GM19438 (cell line): ENCODE results near the gene PPP4R1.

Source experiments
- ATAC-seq: cut with Tn5 transposase; IDR thresholded peaks from one replicate; pipeline ENCODE4 v1.9.1; 2021; ENCODE audit warnings: low read depth; ENCODE audit not compliant: unreplicated experiment

The PPP4R1 gene

DNA sequence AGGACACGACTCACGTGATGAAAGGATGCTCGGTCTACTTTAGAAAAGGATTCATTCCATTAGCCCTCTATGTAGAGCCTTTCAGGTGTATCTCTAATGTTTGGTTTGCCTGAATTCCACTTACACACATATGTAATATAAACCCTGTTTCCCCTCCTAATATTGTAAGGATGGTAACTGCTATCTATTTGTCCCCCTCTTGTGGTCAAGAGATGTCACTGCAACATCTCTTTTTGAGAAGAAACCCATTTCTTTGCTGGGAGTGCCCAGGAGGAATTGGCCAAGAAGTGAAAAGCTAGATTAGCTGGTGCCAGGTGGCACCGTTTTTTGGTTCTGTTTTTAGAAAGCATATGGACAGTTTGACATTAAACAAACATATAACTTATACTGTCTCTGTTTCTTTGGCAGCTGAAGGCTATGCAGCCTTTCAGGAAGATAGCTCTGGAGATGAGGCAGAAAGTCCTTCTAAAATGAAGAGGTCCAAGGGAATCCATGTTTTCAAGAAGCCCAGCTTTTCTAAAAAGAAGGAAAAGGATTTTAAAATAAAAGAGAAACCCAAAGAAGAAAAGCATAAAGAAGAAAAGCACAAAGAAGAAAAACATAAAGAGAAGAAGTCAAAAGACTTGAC lies 97.8 kb downstream of the PPP4R1 start:
- no peak for ATAC-seq

- no peak for ATAC-seq
These were observed 100.3 kb downstream of the PPP4R1 start for GRCh38 chr18:9513971-9514512.

DNA sequence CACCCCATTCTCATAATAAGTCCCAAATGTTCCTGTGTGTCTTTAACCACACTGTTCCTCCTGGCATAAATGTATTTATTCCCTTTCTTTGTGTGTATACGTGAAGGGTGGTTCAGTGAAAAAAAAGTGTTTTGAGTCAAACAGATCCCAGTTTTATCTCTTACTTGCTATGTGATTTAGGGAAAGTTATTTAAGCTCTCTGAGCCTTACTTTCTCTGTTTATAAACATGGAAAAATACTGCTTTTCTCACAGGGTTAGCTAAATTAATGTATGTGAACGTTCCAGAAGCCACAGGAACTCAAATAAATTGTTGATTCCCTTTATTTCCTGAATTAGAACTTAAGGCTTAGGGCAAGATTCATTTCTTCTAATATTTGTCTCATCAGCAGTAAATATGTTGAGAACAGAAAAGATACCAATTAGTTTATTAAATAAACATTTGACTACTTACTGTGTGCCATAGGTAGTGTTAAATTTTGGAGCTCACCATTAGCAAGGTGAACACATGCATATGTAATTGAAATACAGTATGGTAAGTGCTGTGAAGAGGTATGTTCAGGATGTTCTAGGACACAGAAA lies 105.8 kb downstream of the PPP4R1 start:
- ATAC-seq: no peak

DNA sequence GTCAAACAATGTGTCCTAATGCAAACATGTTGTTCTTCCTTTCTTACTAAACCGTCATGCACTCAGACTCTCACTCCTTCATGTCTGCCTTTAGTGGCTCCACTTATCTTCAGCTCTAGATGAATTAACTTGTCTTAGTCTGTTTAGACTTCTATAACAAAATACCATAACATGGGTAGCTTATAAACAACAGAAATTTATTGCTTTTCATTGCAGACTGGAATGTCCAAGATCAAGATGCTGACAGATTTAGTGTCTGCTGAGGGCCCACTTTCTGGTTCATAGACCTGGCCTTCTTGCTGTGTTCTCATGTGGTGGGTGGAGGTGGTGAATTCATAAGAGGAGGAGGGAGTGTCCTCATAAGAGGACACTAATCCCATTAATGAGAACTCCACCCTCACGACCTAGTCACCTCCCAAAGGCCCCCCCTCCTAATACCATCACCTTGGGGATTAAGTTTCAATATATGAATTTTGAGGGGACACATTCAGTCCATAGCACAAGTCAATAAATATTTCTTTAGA lies 106.7 kb downstream of the PPP4R1 start:
- ATAC-seq: no peak

DNA sequence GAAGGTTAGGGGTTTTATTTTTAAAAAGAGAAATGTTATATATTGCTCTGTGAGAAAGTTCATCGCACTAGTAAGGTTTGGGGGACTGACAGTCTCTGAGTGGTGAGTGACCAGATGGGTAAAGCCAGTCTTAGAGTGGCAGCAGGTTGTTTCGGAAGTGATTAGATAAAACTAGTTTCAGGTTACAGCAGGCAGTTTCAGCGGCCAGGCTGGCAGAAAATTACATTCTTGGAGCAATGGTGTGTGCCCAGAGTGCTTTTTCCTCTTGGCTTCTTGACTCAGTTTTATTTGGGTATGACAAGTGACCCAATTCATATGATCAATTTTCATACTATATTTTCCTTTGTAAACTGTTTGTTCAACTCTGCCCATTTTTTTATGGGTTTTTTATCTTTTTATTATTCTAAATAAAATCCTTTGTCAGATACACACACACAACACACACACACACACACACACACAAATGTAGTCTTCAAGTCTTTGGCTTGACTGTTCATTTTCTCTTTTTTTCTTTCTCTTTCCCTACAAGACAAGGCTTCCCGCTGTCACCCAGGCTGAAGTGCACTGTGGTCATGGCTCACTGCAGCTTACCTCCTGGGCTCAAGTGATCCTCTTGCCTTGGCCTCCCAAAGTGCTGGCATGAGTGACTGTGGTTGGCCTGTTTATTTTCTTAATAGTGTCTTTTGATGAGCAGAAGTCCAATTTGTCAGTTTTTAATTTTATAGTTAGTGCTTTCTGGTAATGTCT lies 108.1 kb downstream of the PPP4R1 start:
- no peak for ATAC-seq
